Neural cell (in vitro differentiated cells): ENCODE measurements around the gene IL10RB. TPM values are rescaled to one million over a fixed set of nuclear protein-coding genes. Genes with fewer than 3 reads are reported as not detected.

Experiments used
- H2AFZ ChIP-seq: fragments of 200-600, 300-800 bp; sonication (generic), shearing (Covaris generic); 2 replicates; pipeline ENCODE4 v1.6.0; 2014; ENCODE audit warnings: low read depth, mild to moderate bottlenecking, antibody characterized with exemption, low read length, moderate library complexity
- H3F3A ChIP-seq: fragments of 200-600 bp; shearing (Covaris generic); 2 replicates; pipeline ENCODE4 v1.6.1; 2016; ENCODE audit warnings: mild to moderate bottlenecking, moderate library complexity, mixed read lengths, antibody characterized with exemption, low read length; ENCODE audit not compliant: insufficient read depth, poor library complexity, severe bottlenecking
- H3K27ac ChIP-seq: fragments of 200-600, 300-800 bp; sonication (generic), shearing (Covaris generic); 2 replicates; pipeline ENCODE4 v1.5.1; 2014; ENCODE audit warnings: mild to moderate bottlenecking, low read length, moderate library complexity
- H3K27me3 ChIP-seq: fragments of 300-800, 200-600 bp; sonication (generic), shearing (Covaris generic); 2 replicates; pipeline ENCODE4 v1.6.0; 2014; ENCODE audit warnings: mild to moderate bottlenecking, low read depth, low read length, moderate library complexity; ENCODE audit not compliant: insufficient read depth
- H3K36me3 ChIP-seq: fragments of 300-800, 200-600 bp; sonication (generic), shearing (Covaris generic); 2 replicates; pipeline ENCODE4 v1.5.1; 2014; ENCODE audit warnings: mild to moderate bottlenecking, antibody characterized with exemption, low read length, moderate library complexity; ENCODE audit not compliant: insufficient read depth
- H3K4me2 ChIP-seq: fragments of 300-800, 200-600 bp; sonication (generic), shearing (Covaris generic); 2 replicates; pipeline ENCODE4 v1.6.0; 2014; ENCODE audit warnings: mild to moderate bottlenecking, low read length
- H3K4me3 ChIP-seq: fragments of 300-800, 200-600 bp; sonication (generic), shearing (Covaris generic); 2 replicates; pipeline ENCODE4 v1.5.1; 2014; ENCODE audit warnings: mild to moderate bottlenecking, low read length, moderate library complexity
- H3K79me2 ChIP-seq: fragments of 200-600 bp; shearing (Covaris generic); replicated peaks from 2 replicates; pipeline ENCODE4 v1.6.0; 2014; ENCODE audit warnings: mild to moderate bottlenecking, low read length, moderate library complexity; ENCODE audit not compliant: insufficient read depth
- H3K9ac ChIP-seq: fragments of 300-800, 200-600 bp; sonication (generic), shearing (Covaris generic); 2 replicates; pipeline ENCODE4 v1.6.1; 2016; ENCODE audit warnings: mild to moderate bottlenecking, low read length, mixed read lengths
- H3K9me2 ChIP-seq: fragments of 200-600 bp; shearing (Covaris generic); 2 replicates; pipeline ENCODE4 v1.6.1; 2016; ENCODE audit warnings: mild to moderate bottlenecking, low read length, mixed read lengths; ENCODE audit not compliant: insufficient read depth
- H3K9me3 ChIP-seq: fragments of 200-600, 300-800 bp; sonication (generic), shearing (Covaris generic); 2 replicates; pipeline ENCODE4 v1.6.1; 2016; ENCODE audit warnings: mild to moderate bottlenecking, mixed run types, low read length, moderate library complexity, mixed read lengths
- H4K20me1 ChIP-seq: fragments of 200-600 bp; shearing (Covaris generic); 2 replicates; pipeline ENCODE4 v1.6.1; 2016; ENCODE audit warnings: mild to moderate bottlenecking, mixed run types; ENCODE audit not compliant: insufficient read depth
- CTCF ChIP-seq: fragments of 450-650 bp; IDR thresholded peaks from 2 replicates; pipeline ENCODE4 v1.5.1; 2014; ENCODE audit warnings: antibody characterized with exemption, mild to moderate bottlenecking, moderate library complexity; ENCODE audit not compliant: poor library complexity, severe bottlenecking
- EP300 ChIP-seq: fragments of 450-650 bp; conservative IDR thresholded peaks from 2 replicates; pipeline ENCODE4 v1.6.1; 2014; ENCODE audit warnings: antibody characterized with exemption, mild to moderate bottlenecking, moderate library complexity; ENCODE audit not compliant: poor library complexity, severe bottlenecking
- EZH2 ChIP-seq: fragments of 200-600, 300-800 bp; shearing (Covaris generic), sonication (generic); IDR thresholded peaks from 2 replicates; pipeline ENCODE4 v1.6.1; 2014; ENCODE audit warnings: antibody characterized with exemption, low read length, borderline replicate concordance, mild to moderate bottlenecking; ENCODE audit not compliant: insufficient read depth, poor library complexity, severe bottlenecking
- MXI1 ChIP-seq: fragments of 450-650 bp; conservative IDR thresholded peaks from 2 replicates; pipeline ENCODE4 v1.6.1; 2014; ENCODE audit warnings: antibody characterized with exemption, mild to moderate bottlenecking; ENCODE audit not compliant: poor library complexity, severe bottlenecking
- POLR2AphosphoS5 ChIP-seq: IDR thresholded peaks from 2 replicates; pipeline ENCODE4 v1.6.1; 2012
- RAD21 ChIP-seq: fragments of 450-650 bp; conservative IDR thresholded peaks from 2 replicates; pipeline ENCODE4 v1.6.1; 2014; ENCODE audit warnings: antibody characterized with exemption, mild to moderate bottlenecking, moderate library complexity
- REST ChIP-seq: IDR thresholded peaks from 2 replicates; pipeline ENCODE4 v1.6.1; 2012; ENCODE audit warnings: borderline replicate concordance
- SMC3 ChIP-seq: fragments of 450-650 bp; conservative IDR thresholded peaks from 2 replicates; pipeline ENCODE4 v1.6.1; 2014; ENCODE audit warnings: antibody characterized with exemption, mild to moderate bottlenecking, moderate library complexity; ENCODE audit not compliant: poor library complexity
- TAF1 ChIP-seq: IDR thresholded peaks from 2 replicates; pipeline ENCODE4 v1.6.1; 2012; ENCODE audit warnings: low read depth
- polyA plus RNA-seq: library from polyadenylated mRNA; depleted of rRNA; stranded (reverse); fragments of >200 nt; gene quantifications from 2 replicates; pipeline ENCODE4 v1.2.3, GENCODE V29; 2014

IL10RB gene
- polyA plus RNA-seq, 1 donor from 2014 or later = 6.0 TPM

- H3K9ac ChIP-seq = no peak overlapping the region
- H3K9me2 ChIP-seq = no peaks in the 10 kb centered on the region
- H3K36me3 ChIP-seq = no peaks in the 10 kb centered on the region
- H3K9me3 ChIP-seq = no peaks in the 10 kb centered on the region
- no peaks in the 10 kb centered on the region for H3K79me2 ChIP-seq
- H3K27me3 ChIP-seq = no peaks in the 10 kb centered on the region
- H3F3A ChIP-seq = no peaks in the 10 kb centered on the region
- H3K4me3 ChIP-seq = no peak overlapping the region
- no peak for TF ChIP-seq SMC3
- TF ChIP-seq EZH2 = no peak
- no peak for TF ChIP-seq TAF1
- no peak for TF ChIP-seq RAD21
- no peak for TF ChIP-seq EP300
- H4K20me1 ChIP-seq = no peaks in the 10 kb centered on the region
- no peak overlapping the region for H3K27ac ChIP-seq
- no peak overlapping the region for H2AFZ ChIP-seq
- H3K4me2 ChIP-seq = no peak overlapping the region
Observed at GRCh38 chr21:33312121-33312520, 46.0 kb downstream of the IL10RB start.

- Histone ChIP-seq H3K79me2 (no peaks in the 10 kb centered on the region), H3K27me3 (no peaks in the 10 kb centered on the region), H3K9ac (no peak overlapping the region), H3K9me2 (no peaks in the 10 kb centered on the region), H2AFZ (no peak overlapping the region), H3K4me2 (no peak overlapping the region), H3K4me3 (no peak overlapping the region), H3K9me3 (no peaks in the 10 kb centered on the region), H3K36me3 (no peaks in the 10 kb centered on the region), H4K20me1 (no peaks in the 10 kb centered on the region), H3F3A (no peaks in the 10 kb centered on the region), H3K27ac (no peak overlapping the region)
- no peak for TF ChIP-seq TAF1
- no peak for TF ChIP-seq CTCF
- TF ChIP-seq EZH2 = no peak
- TF ChIP-seq SMC3 = no peak
- no peak for TF ChIP-seq EP300
- no peak for TF ChIP-seq MXI1
- TF ChIP-seq REST = no peak
- no peak for TF ChIP-seq RAD21
- no peak for TF ChIP-seq POLR2AphosphoS5
Observed at GRCh38 chr21:33313183-33313582, 47.0 kb downstream of the IL10RB start.

GRCh38 chr21:33313611-33314010 lies 47.4 kb downstream of the IL10RB start:
- H3K36me3 ChIP-seq = no peaks in the 10 kb centered on the region
- H3K9me3 ChIP-seq = no peaks in the 10 kb centered on the region
- TF ChIP-seq MXI1 (no peak), CTCF (no peak), POLR2AphosphoS5 (no peak), SMC3 (no peak), EZH2 (no peak), TAF1 (no peak), REST (no peak), EP300 (no peak), RAD21 (no peak)
- no peaks in the 10 kb centered on the region for H3K79me2 ChIP-seq
- H3K27me3 ChIP-seq = no peaks in the 10 kb centered on the region
- H3K9ac ChIP-seq = no peak overlapping the region
- no peak overlapping the region for H3K4me3 ChIP-seq
- H3K27ac ChIP-seq = no peak overlapping the region
- H4K20me1 ChIP-seq = no peaks in the 10 kb centered on the region
- no peaks in the 10 kb centered on the region for H3K9me2 ChIP-seq
- H3K4me2 ChIP-seq = no peak overlapping the region
- no peak overlapping the region for H2AFZ ChIP-seq
- no peaks in the 10 kb centered on the region for H3F3A ChIP-seq
